Smooth muscle cell of the brain vasculature (primary cell): Measurements from ENCODE around the gene KRT82.
"Not testable (repeated sequence)": the region's sequence is repeated elsewhere in the genome, so short reads cannot be mapped to it uniquely, and the experiment has no call there.

Source experiments
- DNase-seq: peaks from one replicate; pipeline ENCODE4 v3.0.0-alpha.2; 2012; ENCODE audit warnings: low read depth, low spot score

The KRT82 gene

DNA sequence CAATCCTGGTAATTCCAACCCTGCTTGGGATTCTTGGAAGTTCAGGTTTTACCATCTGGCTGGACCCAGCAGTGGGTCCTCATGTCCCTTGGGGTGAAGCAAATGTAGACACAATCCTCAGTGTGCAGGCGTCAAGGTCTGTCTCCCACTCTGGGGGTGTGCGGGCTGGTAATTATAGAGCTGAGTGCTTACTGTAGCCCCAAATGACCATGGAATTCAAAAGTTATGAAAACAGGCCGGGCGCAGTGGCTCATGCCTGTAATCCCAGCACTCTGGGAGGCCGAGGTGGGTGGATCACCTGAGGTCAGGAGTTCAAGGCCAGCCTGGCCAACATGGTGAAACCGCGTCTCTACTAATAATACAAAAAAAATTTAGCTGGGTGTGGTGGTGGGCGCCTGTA, 61.1 kb downstream of the KRT82 start:
- not testable (repeated sequence) for DNase-seq

DNA sequence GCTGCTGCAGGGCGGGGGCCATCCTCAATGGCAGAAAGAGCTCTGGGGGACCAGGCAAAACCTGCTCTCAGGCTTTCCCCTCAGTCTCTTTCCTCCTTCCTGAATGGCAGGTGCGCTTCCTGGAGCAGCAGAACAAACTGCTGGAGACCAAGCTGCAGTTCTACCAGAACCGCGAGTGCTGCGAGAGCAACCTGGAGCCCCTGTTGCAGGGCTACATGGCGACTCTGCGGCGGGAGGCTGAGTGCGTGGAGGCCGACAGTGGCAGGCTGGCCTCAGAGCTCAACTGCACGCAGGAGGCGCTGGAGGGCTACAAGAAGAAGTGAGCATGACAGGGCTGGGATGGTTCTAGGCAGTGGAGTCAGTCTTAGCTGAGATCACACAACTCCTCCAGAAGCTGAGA, 62.0 kb downstream of the KRT82 start:
- DNase-seq, result no peak
